Measurements from ENCODE around the gene RUSF1.
A peak's percentile ranks its signal among the peaks of the same experiment; 100 is the strongest.
"Not testable (repeated sequence)": the region's sequence is repeated elsewhere in the genome, so short reads cannot be mapped to it uniquely, and the experiment has no call there.

The RUSF1 gene

DNA sequence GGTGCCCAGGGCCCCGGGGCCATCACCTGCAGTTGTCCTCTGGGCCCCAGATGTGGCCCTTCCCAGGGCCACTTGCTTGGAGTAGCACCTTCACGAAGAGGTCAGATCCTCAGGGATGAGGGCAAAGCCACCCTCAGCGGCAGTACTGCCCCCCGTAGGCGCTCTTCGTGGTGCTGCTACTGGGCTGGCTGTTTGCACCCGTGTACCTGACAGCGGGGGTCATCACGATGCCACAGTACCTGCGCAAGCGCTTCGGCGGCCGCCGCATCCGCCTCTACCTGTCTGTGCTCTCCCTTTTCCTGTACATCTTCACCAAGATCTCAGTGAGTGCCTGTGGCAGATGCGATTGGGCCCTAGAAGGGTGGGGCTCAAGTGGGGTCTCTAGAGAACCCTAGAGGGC is 22.6 kb downstream of the RUSF1 start:
- DNase-seq, result no peak

DNA sequence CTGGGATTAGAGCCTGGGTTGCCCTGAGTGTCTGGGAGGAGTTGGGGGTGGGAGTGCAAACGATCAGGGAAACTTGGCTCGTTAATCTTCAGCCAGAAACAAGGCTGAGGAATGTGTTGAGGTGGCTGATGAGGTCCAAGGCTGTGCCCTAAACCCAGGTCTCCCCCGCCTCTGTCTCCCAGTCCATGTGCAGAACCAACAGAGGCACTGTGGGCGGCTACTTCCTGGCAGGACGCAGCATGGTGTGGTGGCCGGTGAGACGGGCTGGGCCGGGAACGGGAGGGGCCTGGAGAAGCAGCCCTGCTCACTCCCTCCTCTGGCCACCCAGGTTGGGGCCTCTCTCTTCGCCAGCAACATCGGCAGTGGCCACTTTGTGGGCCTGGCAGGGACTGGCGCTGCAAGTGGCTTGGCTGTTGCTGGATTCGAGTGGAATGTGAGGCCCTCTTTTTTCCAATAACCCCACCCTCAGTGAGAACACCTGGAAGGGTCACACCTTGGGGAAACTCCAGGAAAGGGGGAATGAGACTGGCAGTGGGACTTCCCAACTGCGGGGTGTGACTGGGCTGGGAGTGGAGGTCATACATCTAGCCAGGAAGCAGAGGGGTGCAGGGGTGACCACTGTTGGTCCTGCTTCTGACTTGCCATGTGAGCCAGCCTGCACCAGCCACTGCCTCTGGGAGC is 23.6 kb downstream of the RUSF1 start:
- DNase-seq, result no peak

DNA sequence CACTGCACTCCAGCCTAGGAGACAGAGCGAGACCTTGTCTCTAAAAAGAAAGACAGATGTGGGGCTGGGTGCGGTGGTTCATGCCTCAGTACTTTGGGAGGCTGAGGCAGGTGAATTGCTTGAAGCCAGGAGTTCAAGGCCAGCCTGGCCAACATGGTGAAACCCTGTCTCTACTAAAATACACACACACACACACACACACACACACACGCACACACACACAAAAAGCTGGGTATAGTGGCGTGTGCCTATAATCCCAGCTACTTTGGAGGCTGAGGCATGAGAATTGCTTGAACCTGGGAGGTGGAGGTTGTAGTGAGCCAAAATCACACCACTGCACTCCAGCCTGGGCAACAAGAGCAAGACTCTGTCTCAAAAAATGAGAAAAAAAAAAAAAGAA is 24.1 kb downstream of the RUSF1 start:
- DNase-seq, result not testable (repeated sequence)

DNA sequence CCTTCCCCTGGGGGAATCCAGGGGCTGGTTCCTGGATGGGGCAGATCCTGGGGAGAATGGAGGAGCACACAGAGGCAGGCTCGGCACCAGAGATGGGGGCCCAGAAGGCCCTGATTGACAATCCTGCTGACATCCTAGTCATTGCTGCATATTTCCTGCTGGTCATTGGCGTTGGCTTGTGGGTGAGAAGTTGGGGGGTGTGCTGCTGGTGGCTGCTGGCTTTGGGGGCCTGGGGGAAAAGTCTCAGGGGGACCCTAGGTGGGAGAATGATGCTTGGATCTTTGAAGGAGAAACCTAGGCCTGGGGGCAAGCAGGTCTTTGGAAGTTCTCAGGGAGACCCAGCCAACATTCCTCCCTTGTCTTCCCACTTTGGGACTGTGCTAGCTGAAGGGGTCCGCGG is 25.1 kb downstream of the RUSF1 start, which contains the start of gene SLC5A2:
TSS of gene SLC5A2 (plus strand) at position 43 of the 400 bp plus-strand sequence. CDS start at position 57, 14 bp downstream.
- no peak for DNase-seq

DNA sequence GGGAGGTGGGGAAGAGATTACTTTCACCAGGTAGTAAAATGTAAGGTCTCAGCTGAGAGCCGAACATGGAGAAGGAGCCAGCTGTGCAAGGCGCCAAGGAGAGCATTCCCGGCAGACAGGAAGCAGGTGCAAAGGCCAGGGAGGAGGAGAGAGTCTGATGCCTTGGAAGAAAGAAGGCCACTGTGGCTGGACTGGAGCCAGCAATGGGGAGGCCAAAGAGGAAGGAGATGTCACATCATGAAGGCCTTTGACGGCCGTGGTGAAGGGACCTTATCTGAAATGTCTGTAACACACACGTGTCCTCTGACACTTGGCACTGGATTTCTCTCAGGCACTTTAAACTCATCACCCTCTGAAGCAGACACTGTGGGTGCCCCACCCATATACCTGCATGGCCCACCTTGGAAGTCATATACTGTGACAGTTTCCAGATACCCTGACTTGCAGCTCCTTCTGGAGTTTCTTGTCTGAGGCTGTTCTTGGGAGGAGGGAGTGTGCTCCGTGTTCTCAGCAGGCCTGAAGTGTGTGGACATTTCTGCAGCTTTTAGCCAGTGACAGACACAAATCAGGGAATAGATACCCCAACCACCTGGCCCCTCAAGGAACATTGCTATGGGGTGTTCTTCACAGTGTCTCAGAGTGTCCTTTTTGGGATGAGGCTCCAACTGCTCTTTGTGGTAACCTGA is 27.2 kb downstream of the RUSF1 start:
- no peak for DNase-seq

DNA sequence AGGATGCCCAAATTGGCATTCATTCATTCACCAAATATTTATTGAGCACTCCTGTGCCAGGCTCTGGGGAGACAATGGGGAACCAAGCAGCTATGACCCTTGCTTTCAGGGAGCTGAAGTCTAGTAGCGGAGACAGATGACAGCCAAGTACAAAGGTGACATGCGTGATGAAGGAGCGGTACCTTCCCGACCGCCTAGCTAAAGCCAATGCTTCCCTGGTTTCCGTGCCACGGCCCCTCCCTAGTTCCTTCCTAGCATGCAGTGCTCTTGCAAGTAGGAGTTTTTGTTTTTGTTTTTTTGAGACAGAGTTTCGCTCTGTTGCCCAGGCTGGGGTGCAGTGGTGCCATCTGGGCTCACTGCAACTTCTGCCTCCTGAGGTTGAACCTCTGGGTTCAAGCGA is 28.4 kb downstream of the RUSF1 start:
- no peak for DNase-seq

DNA sequence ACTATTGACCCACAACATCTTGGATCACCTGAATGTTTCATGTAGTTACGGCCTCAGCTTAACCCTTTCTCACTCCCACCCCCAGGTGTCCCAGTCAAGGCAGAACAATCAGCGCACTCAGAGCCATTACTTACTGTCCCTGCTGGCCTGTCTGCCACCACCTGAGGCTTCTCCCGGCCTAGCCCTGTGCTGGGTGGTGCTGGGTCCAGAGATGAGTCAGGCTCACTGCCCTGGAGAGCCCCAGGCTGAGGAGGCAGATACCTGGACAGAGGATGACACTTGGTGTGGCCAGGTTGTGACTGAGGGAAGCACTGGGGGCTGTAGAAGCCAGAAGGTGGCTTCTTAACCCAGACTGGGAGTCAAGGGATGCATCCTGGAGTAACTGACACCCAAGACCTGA is 29.2 kb downstream of the RUSF1 start:
- no peak for DNase-seq

DNA sequence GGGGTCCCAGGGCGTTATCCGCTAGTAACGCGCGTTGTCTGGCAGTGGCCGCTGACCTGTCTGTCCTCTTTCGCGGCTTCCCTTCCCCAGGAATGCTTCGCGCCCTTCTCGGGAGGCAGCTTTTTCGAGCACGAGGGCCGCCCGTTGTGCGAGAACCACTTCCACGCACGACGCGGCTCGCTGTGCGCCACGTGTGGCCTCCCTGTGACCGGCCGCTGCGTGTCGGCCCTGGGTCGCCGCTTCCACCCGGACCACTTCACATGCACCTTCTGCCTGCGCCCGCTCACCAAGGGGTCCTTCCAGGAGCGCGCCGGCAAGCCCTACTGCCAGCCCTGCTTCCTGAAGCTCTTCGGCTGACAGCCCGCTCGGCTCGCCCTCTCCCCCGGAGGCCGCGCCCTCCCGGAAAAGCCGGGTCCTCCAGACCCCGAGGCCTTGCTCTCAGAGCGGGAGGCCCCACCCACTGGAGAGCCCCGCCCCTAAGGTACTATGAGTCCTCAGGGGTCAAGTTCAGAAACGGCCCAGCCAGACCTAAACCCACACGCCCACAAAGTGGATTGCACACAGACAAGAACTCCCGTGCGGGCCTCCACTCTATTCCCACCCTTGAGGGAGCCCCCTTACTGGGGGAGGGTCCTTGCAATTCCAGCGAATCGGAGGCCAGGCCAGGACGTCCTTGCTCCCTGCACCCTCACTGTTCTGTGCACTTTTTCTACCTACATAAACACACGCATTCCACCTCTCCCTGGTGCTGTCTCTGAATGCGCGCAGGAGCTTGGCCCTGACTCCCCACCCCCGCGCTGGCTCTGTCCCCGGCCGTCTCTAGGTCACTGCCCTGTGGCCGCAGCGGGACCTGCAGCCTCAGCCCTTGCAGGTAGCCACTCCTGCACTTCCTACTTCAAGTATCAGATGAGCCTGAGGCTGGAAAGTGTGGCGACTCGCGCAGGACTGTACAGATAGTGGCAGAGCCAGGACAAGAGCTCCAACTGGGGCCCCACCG is 30.7 kb downstream of the RUSF1 start:
- peak; percentile 22 to 49 for DNase-seq

DNA sequence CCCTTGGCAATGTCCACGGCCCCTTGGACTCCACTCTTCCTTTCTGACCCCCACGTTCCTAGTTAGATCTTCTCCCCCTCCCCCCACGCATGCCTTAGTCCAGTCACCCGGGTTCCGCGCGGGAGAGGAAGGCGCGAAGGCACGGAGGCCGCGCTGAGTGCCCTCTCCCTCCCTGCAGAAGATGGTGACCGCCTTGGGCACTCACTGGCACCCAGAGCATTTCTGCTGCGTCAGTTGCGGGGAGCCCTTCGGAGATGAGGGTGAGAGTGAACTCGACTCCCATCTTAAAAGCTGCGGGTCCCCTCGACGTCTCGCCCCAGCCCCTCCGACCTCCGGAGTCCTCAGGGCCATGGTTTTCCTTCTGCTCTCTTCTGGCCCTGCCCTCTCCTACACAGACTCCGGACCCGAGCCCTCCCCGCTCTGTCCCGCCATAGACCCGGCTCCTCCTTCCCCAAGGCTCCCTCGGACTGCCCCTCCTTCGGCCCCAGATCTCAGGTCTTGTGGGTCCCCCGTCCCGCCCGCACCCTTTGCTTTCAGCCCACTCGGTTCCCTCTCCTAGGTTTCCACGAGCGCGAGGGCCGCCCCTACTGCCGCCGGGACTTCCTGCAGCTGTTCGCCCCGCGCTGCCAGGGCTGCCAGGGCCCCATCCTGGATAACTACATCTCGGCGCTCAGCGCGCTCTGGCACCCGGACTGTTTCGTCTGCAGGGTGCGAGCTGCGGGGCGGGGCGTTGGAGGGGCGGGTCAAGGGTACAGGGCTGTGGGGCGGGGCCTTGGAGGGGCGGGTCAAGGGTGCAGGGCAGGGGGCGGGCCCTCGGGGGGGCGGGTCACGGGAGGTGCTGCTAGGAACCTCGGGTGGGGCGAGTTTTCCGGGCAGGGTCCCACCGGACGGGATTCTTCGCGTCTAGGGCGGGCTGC is 31.6 kb downstream of the RUSF1 start:
- peak; percentile 87 to 92 for DNase-seq

DNA sequence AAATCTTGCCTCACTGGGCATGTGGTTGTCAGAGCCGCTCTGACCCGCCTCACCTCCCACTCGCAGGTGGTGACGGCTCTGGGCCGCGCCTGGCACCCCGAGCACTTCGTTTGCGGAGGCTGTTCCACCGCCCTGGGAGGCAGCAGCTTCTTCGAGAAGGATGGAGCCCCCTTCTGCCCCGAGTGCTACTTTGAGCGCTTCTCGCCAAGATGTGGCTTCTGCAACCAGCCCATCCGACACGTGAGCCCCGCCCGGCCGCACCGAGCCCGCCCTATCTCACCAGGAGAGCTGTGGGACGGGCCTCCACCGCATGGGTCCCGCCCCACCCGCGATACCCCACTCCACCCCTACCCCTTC is 32.3 kb downstream of the RUSF1 start:
- peak in 1 of 2 donors; percentile 33 for DNase-seq

DNA sequence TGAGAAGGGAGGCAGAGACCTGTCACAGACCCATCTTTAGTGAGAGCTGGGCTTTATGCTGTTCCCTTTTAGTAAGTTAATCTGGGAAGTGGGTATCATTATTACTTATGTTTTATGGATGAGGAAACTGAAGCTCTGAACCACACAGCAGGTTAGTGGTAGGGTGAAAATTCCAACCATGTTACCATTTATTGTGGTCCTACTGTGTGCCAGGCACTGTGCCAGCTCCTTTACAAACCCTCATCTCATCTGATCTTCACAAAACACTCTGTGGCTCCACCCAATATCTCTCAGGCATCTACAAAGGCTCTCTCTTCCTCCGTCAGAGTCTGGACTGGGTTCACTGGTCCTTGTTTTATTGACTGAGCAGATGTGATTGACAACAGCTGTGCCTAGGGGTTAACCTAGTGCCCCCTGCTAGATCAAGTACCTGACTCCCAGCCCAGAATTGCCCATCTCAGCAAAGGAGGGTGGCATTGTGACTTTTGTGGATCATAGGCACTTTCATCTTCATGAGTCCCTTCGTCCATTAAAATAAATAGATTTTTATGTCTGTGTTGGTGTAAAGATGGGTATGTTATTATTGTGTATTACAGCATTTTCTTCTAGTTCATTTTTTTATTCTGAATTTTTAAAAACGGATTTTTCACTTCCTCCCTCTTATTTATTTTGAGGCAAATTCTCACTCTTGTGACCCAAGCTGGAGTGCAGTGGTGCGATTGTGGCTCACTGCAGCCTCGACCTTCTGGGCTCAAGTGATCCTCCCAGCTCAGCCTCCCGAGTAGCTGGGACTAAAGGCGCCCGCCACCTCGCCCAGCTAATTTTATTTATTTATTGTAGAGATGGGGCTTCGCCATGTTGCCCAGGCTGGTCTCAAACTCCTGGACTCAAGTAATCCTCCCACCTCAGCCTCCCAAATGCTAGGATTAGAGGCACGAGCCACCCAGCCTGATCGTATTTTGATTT is 33.1 kb downstream of the RUSF1 start:
- DNase-seq, result no peak

DNA sequence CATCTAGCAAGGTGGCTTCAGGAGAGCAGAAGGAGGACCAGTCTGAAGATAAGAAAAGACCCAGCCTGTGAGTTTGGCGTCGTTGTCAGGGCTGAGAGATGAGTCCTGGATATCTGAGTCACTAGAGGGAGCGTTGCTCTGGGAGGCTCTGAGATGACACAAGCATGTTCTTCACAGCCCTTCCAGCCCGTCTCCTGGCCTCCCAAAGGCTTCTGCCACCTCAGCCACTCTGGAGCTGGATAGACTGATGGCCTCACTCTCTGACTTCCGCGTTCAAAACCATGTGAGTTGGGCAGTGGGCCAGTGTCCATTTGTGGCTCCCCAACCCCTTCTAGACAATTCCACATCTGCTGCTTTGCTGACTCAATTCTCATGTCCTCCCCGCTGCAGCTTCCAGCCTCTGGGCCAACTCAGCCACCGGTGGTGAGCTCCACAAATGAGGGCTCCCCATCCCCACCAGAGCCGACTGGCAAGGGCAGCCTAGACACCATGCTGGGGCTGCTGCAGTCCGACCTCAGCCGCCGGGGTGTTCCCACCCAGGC is 33.9 kb downstream of the RUSF1 start:
- no peak for DNase-seq

DNA sequence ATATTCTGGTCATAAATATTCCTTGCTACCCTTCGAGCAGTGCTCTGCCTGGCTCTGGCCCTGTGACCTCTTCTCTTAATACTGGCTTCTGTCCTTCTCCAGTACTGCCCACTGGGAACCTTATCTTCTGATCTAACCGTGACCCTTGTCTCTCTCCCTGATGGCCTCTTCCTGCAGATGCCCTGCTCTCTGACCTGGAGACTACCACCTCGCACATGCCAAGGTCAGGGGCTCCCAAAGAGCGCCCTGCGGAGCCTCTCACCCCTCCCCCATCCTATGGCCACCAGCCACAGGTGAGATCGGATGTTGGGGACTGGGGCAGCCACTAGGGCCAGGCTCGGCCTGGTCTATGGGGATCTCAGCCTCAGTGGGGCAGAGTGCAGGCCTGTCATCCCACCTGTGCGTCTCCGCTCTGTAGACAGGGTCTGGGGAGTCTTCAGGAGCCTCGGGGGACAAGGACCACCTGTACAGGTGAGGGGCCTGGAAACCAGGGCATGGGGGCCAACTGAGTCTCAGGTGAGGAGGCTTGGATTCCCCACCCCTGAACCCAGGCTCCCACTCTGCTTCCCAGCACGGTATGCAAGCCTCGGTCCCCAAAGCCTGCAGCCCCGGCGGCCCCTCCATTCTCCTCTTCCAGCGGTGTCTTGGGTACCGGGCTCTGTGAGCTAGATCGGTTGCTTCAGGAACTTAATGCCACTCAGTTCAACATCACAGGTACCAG is 34.8 kb downstream of the RUSF1 start:
- DNase-seq, result no peak

DNA sequence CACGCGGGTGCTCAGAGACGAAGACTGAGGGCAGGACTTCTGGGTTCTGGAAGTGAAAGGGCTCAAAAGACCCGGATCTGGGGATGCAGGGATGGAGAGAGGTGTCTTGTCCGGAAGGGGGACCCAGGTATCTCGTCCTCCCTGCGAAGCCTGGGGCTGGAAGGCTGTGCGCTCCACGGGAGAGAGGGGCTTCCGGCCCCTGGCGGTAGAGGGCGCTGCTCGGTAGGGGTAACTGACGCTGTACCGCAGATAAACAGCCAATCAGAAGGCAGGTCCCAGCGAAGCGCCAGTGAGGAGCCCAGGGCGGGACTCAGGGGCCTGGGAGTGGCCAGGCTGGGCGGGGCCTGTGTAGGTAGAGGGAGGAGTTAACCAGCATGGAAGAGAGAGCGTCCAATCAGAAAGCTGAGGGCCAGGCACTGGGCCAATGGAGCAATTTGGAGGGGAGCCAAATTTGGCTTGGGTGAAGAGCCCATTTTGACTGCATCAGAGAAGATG is 35.4 kb downstream of the RUSF1 start:
- peak; percentile 47 to 63 for DNase-seq

DNA sequence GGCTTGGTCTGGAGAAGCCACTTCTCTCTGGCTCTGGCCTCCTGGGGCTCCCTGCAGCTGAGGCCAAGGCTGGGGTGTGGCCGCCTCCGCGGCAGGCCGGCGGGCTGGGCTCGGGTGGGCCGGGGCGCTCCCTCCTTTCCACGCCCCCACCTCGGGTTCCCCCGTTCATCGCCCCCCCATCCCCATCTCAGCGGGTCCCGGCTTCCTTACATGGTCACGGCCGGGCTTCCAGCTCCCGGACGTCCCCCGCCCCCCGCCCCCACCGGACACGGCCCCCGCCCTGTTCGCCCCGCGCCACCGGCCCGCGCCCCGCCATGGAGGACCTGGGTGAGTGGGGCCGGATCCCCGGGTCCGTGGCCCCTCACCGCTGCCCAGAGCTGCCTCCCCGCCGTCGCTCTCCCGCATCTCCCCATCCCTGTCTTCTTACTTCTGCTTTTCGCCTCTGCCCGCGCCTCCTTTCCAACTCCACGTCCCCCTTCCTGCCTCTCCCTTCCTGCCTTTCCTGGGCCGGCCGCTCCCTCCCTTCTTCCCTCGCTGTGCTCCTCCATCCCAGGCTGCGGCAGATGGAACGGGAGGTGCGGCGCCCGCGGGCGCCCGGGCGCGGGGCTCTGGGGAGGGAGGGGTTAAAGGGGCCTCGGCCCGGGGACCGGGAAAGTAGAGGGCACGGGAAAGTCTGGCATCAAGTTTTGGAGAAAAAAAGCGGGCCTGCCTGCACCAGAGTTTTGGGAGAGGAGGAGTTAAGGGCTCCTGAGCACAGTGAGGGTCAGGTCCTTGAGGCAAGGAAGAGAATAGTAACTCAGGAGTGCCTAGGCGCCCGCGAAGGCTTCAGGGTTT is 36.1 kb downstream of the RUSF1 start, which contains the start of gene TGFB1I1:
TSS of gene TGFB1I1 (plus strand) at position 278 of the 834 bp plus-strand sequence. CDS start at position 315, 37 bp downstream.
- DNase-seq, result no peak

DNA sequence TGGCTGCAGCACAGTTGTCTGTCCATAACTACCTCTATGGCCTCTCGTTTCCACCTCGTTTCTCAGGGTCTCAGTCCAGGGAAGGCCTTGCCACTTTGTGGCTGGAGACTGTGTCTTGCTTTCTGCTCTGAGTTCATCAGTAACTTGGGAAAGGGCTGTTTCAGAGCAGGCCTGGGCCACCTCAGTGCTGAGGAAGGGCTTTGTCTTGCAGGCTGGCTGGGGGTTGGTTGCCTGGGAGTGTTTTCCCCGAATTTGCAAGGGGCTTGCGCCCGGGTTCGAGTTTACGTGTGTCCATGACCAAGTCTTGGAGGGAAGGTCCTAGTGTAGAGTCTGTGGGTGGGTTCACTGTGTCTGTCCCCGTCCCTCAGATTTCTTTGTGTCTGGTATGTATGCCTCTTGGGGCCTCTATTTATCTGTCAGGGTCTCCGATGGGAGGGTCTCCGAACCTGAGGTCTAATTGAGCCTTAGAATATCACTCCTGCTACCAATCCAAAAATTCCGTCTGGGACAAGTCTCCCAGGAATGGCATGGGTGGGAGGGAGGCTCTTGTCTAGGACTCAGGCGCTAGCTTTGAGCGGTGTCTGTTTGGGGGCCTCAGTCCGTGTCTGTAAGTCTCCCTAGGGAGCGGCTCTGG is 36.8 kb downstream of the RUSF1 start:
- DNase-seq, result no peak

DNA sequence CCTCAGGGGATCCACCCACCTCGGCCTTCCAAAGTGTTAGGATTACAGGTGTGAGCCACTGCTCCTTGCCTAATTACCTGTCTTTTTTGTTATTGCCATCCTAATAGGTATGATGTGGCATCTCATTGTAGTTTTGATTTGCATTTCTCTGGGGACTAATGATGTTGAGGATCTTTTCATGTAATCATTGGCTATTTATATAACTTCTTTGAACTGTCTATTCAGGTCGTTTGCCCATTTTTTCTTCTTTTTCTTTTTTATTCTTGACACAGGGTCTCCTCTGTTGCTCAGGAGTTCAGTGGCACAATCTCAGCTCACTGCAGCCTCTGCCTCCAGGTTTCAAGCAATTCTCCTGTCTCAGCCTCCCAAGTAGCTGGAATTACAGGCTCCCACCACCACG is 37.6 kb downstream of the RUSF1 start:
- no peak for DNase-seq

DNA sequence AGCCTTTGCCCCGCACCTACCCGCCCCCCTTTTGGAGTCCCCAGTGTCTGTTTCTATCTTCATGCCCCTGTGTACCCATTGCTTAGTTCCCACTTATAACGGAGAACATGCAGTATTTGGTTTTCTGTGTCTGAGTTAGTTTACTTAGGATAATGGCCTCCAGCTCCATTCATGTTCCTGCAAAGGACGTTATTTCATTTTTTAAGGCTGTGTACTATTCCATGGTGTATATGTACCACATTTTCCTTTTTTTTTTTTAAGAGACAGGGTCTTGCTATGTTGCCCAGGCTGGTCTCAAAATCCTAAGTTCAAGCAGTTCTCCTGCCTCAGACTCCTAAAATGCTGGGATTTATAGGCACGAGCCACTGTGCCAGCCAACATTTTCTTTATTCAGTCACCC is 40.3 kb downstream of the RUSF1 start:
- no peak for DNase-seq

Measured in CD4-positive, alpha-beta T cell treated with Interferon alpha-2 for 1 hour (primary cell).